Raji (cell line): ENCODE measurements around the gene PHF2.

ENCODE experiments used
- POLR2A ChIP-seq: IDR thresholded peaks from 2 replicates; pipeline ENCODE4 v1.6.1; 2011; ENCODE audit warnings: low read depth, low read length, control low read depth; ENCODE audit not compliant: insufficient read depth

Gene PHF2

GRCh38 chr9:93637886-93638285, 61.5 kb downstream of the PHF2 start:
- TF ChIP-seq POLR2A = no peak

GRCh38 chr9:93640027-93640426, 63.6 kb downstream of the PHF2 start:
- no peak for TF ChIP-seq POLR2A

GRCh38 chr9:93642961-93643360, 66.6 kb downstream of the PHF2 start:
- TF ChIP-seq POLR2A = no peak

GRCh38 chr9:93644397-93645088, 68.2 kb downstream of the PHF2 start:
- no peak for TF ChIP-seq POLR2A

GRCh38 chr9:93645149-93645889, 68.9 kb downstream of the PHF2 start:
- TF ChIP-seq POLR2A = no peak

- TF ChIP-seq POLR2A = no peak
Observed at GRCh38 chr9:93645921-93646639, 69.7 kb downstream of the PHF2 start.

GRCh38 chr9:93646640-93647178, 70.3 kb downstream of the PHF2 start:
- no peak for TF ChIP-seq POLR2A

- no peak for TF ChIP-seq POLR2A
Observed at GRCh38 chr9:93648181-93648580, 71.8 kb downstream of the PHF2 start.

GRCh38 chr9:93648836-93649235, 72.5 kb downstream of the PHF2 start:
- TF ChIP-seq POLR2A = no peak

GRCh38 chr9:93649610-93650261, 73.4 kb downstream of the PHF2 start:
- TF ChIP-seq POLR2A = no peak

GRCh38 chr9:93650448-93650847, 74.1 kb downstream of the PHF2 start:
- TF ChIP-seq POLR2A = no peak

GRCh38 chr9:93651521-93651950, 75.2 kb downstream of the PHF2 start:
- TF ChIP-seq POLR2A = no peak

GRCh38 chr9:93652604-93653592, 76.5 kb downstream of the PHF2 start:
- TF ChIP-seq POLR2A = no peak

- TF ChIP-seq POLR2A = no peak
Observed at GRCh38 chr9:93653760-93654159, 77.4 kb downstream of the PHF2 start.
